TTC549 (cell line): ENCODE results near the gene TRAF6.
"Not testable (repeated sequence)": the region's sequence is repeated elsewhere in the genome, so short reads cannot be mapped to it uniquely, and the experiment has no call there.

Experiments used
- FAIRE-seq: peaks from 2 replicates; lab custom pipeline; 2012; peaks lifted over from hg19 to GRCh38; lab: Jason Lieb, UNC

Gene TRAF6, protein sequence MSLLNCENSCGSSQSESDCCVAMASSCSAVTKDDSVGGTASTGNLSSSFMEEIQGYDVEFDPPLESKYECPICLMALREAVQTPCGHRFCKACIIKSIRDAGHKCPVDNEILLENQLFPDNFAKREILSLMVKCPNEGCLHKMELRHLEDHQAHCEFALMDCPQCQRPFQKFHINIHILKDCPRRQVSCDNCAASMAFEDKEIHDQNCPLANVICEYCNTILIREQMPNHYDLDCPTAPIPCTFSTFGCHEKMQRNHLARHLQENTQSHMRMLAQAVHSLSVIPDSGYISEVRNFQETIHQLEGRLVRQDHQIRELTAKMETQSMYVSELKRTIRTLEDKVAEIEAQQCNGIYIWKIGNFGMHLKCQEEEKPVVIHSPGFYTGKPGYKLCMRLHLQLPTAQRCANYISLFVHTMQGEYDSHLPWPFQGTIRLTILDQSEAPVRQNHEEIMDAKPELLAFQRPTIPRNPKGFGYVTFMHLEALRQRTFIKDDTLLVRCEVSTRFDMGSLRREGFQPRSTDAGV

DNA sequence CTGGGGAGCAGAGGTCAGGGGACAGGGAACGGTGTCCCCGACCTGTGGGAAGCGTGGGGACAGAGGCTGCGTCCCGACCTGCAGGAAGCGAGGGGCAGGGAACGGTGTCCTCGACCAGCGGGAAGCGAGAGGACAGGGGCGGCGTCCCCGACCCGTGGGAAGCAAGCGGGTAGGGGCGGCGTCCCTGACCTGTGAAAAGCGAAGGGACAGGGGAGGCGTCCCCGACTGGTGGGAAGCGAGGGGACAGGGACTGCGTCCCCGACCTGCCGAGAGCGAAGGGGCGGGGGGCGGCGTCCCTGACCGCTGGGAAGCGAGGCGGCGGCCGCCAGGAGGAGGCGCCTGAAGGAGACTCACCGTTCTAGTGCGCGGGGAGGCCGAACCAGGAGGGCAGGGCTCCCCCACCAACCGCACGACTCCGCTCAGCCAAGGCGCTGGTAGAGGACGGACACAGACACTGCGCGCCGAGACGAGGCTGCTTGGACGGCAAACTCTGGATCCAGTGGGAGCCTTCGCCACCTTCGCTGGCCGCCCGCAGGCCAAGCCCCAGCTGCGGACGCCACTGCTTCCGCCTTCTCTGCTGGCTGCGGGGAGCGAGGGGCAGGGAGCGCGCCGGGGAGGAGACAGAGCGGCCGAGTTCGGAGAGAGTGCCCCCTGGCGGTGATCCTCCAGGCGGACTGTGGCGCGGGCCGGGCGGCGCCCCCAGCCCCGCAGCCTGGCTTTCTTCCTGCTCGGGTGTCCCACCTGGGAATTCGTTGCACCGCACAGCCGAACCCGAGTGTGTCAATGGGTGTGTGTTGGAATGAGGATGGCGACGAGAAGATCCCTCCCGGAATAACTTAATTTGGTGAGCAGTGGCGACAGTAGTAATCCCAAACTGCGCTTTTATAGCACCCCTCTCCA is at the start of gene TRAF6:
TRAF6 (minus strand) TSS at position 579 of the 900 bp plus-strand sequence. CDS start 8,757 bp downstream, outside the sequence.
- no peak for FAIRE-seq

DNA sequence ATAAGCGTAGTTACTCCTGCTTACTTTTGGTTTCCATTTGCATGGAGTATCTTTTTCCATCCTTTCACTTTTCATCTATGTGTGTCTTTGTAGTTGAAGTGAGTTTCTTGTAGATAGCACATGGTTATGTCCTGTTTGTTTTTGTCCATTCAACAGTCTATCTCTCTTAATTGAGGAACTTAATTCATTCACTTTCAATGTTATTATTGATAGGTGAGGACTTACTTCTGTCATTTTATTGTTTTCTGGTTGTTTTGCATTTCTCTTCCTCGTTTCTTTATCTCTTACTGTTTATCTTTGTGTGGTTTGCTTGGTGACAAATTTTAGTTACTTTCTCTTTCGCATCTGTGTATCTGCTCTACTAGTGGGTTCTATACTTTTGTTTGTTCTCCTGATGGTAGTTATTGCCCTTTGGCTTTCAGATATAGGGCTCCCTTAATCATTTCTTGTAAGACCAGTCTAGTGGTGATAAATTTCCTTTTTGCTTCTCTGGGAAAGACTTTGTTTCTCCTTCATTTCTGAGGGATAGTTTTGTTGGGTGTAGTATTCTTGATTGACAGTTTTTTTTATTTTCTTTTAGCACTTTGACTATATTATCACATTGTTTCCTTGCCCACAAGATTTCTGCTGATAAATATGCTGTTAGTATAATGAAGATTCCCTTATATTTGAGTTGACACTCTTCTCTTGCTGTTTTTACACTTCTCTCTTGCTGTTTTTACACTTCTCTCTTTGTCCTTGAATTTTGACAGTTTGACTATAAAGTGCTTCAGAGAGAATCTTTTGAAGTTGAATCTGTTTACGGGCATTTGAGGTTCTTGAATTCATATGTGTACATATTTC is 48.7 kb upstream of the TRAF6 start:
- FAIRE-seq = no peak

DNA sequence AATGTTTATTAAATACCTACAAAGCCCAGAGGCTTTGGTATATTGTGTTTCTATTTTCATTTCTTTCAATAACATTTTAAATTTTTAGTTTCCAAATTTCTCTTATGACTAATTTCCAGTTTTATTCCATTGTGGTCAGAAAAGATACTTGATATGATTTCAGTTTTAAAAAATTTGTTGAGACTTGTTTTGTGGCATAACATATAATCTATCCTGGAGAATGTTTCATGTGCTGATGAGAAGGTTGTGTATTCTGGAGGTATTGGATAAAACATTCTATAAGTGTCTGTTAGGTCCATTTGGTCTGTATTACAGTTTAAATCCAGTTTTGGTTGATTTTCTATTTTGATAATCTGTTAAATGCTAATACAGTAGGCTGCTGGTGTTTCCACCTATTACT is 47.9 kb upstream of the TRAF6 start:
- FAIRE-seq = no peak

DNA sequence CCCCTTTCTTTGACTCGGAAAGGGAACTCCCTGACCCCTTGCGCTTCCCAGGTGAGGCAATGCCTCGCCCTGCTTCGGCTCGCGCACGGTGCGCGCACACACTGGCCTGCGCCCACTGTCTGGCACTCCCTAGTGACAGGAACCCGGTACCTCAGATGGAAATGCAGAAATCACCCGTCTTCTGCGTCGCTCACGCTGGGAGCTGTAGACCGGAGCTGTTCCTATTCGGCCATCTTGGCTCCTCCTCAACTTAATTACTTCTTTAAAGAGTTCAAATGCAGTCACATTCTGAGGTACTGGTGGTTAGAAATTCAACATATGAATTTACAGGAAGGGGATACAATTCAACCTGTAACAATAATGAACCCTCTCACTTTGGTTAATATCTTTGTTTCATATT is 47.3 kb upstream of the TRAF6 start:
- FAIRE-seq = not testable (repeated sequence)

DNA sequence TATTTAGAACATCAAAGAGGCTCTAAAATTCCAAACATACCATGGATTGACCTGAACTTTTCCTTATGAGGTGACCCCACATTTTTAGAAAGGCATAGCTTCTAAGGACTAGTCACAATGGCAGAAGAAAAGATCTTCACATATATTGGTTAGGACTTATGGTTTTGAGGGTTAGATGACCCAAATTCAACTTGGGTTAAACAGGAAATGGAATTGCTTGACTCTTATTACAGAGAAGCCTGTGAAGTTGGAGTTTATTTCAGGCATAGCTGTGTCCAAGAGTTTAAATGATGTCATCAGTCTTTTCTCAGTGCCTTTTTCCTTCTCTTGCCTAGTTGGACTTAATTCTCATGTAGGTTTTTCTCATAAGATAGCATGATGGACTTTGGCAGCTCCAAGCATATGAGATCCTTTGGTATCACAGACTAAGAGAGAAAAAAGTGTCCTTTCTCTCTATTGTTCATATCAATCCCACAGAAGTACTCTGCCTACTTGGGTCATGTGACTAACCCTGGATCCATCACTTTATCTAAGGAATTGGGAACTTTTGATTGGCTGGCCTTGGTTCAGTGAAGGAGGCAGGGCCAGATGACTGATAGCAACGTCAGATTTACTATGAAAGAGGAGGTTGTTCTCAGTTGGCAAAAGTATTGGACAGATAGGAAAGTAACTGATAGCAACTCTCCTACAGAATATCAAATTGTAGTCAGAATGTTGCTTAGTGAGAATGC is 40.5 kb upstream of the TRAF6 start:
- no peak for FAIRE-seq

DNA sequence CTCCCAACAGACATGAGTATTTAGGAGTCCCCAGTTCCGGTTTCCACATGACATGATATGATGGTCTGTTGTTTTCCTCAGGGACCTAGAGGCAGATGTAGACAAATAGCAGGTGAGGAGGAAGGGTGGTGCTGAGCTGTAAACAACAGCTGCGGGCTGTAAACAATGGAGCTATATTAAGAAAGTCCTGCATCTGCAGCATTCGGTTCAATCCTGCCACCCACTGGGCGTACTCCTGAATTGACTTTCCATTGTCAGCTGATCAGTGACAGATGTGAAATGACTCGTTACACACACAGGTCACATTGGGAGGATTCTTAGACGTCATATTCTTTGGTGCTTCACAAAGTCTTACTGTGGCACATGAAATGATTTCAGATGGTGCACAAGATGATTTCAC is 30.9 kb upstream of the TRAF6 start:
- FAIRE-seq = no peak

DNA sequence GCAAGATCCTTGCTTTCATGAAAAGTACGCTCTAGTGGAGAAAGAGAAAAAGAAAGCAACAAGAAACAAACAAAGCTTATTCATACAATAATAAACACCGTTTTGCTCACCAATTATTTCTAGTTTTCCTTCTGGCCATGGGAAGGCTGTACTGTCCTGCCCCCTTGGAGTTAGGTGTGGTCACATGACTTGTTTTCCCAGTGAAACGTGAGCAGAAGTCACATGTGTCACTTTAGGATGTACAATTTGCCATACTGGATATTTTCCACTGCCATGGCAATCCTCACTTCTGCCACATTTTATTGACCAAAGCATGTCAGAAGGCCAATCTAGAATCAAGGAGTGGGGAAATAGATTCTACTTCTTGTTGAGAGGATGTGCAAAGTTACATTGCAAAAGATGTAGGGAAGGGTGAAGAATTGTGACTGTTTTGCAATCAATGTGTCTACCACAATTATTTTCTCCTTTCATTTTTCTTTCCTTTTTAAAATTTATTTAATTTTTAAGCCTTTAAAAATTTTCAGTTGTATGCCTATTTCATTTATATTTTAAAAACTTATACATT is 24.3 kb upstream of the TRAF6 start:
- FAIRE-seq = no peak

DNA sequence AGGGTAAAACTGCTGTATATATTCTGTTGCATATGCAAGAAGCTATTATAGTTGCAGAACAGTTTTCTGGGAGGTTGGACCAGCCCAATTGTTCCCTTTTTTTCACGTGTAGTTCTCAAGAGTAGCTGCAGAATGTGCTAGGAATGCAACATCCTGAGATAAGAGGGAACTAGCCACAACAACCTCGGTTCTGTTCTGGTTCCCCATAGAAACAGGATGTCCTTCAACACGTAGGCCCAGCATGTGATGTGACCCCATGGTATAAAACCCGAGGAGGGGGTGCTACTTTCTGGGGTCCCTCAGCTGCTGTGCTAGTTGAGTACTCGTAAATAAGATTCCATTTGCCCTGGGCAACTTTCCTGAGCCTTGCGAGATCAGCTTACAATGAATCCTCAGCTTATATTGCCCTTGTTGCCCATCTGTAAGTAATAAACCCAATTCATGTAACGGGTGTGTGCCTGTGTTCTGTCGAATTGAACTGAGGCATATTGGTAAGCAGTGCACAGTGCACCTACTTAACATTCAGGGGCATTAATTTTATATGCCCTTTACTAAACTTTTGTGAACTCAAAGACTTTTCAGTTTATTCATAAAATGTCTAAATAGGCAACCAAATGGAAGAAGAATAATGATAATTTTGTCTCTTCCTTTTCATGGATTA is 23.0 kb upstream of the TRAF6 start:
- FAIRE-seq = no peak

DNA sequence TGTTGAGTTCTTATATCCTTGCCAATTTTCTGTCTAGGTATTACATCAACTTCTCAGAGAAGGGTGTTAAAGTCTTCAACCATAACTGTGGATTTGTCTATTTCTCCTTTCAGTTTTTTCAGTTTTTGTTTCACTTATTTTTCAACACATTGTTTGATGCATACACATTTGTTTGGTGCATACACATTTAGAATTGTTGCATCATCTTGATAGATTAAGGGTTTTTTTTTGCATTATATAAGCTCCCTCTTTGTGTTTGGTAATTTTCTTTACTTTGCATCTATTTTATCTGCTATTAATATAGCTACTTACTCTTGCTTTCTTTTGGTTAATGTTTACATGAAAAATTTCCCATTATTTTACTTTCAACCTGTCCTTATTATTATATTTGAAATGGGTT is 20.8 kb upstream of the TRAF6 start:
- FAIRE-seq = no peak

DNA sequence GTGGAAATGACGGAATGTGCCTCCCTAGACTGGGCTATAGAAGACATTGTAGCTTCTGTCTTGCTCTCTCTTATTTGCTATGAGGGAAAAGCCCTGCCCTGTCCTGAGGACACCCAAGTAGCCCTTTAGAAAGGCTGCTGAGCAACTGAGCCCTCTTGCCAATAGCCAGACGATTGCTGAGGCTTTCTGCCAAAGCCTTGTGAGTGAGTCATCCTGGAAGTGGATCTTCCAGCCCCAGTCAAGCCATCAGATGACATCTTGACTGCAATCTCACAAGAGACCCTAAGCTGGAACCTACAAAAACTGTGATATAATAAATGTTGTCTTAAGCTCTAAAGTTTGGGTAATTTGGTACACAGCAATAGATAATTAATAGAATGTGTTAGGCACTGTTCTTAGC is 3.9 kb upstream of the TRAF6 start:
- FAIRE-seq = no peak

DNA sequence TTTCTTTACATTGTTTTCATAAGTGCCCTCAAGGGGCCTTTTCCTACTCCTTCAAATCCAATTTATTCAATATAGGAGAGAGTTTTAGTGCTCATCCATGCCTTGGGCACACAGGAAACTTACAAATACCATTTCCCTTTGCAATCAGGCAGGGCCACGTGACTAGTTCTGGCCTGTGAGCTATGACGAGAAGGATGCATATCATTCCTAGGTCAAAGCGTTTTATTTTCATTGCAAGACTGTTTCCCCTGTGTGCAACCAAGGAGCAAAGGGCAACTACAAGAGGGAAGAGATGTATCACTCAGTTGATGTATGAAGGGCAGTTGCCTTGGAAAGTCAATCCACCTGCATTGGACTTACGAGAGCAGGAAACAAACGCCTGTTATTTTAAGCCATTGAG is 1.9 kb upstream of the TRAF6 start:
- FAIRE-seq = no peak

DNA sequence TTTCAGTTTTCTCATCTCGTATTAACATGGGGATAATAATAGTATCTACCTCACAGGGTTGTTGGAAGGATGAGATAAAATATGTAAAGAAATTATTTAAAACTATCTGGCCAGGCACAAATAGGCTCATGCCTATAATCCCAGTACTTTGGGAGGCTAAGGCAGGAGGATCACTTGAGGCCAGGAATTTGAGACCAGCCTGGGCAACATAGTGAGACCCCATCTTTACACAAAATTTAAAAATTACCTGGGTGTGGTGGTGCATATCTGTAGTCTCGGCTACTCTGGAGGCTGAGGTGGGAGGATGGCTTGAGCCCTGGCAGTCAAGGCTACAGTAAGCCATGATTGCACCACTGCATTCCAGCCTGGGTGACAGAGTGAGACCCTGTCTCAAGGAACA is 990 bp upstream of the TRAF6 start:
- not testable (repeated sequence) for FAIRE-seq

DNA sequence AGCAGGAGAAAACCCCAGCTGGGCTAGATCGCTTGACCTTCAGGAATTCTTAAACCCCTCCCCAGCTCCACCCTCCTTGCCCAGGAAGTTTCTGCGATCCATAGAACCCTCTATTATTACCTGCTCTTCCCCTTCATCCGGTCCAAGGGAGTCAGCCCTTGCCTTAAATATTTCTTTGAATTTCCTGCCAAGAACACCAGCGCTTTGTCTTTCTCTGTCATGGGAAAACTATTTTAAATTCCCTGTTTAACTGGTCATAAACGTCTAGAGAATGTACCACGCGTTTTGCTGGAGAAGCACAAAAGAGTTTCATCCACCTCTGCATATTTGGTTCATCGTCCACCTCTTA is 496 bp upstream of the TRAF6 start:
- no peak for FAIRE-seq

DNA sequence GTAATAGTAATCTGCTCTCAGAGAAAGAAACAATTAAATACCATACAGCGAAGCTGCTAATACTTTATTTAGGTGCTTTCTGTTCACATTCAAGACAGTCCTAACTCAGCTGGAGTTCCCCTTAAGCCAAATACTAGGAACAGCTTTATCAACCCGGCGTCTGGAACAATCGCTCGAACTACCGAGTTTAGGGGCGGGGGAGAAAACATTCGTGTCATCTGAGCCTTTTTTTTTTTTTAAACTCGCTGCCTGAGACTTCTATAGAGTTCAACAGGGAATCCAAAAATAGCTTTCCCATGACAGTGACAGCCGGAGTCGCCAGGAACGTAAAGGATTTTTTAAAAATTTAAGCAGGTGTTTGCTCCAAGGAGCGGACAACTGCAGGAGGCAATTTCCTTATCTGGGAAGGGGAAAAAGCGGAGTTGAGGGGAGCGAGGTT is 852 bp downstream of the TRAF6 start:
- FAIRE-seq = no peak

DNA sequence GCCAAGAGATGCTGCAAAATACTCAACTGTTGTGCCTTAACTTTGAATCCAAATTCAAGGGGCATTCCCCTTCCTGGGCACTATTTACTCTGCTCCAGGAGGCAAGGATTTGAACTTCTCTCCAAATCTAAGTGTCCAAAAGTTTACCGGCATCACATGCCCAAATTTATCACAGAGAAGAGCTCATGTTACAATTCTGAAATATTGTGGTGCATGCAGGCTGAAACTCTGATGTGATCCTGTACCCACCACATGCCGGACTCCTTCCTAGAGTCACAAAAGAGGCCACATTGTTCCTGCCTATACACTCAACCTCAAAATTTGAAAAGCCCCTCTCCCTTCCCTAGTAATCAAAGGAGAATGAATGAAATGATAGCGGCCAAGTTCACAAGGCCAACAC is 1.3 kb downstream of the TRAF6 start:
- no peak for FAIRE-seq

DNA sequence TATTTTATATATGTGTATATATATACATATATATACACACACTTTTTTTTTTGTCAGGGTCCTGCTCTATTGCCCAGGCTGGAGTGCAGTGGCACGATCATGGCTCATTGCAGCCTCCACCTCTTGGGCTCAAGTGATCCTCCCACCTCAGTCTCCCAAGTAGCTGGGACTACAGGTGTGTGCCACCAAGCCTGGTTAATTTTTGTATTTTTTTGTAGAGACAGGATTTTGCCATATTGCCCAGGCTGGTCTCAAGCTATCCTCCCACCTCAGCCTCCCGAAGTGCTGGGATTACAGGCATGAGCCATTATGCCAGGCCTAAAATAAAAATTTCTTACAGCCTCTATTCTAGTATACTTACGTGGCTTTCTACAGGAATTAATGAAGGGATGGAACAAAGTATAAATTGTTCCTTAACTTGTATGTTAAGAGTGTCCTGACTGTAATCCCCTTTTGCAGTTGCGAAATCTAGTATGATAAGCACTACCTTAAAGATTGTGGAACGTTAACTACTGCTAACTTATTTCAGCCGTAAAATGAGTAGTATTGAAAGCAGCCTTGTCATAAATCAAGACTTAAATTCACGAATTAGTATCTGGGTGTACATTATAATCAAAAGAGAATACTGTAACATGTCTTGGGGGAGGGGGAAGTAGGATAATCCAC is 2.1 kb downstream of the TRAF6 start:
- FAIRE-seq = no peak

DNA sequence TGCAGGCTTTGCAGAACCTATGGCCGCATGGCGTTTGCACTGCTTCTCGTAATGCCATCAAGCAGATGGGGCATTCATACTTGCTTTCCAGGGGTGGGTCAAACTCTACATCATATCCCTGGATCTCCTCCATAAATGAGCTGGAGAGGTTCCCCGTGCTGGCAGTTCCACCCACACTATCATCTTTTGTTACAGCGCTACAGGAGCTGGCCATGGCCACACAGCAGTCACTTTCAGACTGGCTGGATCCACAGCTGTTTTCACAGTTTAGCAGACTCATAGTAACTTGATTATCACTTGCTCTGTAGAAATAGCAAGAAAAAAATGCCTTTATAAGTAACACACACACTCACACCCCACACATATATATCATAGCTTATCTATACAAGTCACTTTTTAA is 8.8 kb downstream of the TRAF6 start:
- FAIRE-seq = no peak

DNA sequence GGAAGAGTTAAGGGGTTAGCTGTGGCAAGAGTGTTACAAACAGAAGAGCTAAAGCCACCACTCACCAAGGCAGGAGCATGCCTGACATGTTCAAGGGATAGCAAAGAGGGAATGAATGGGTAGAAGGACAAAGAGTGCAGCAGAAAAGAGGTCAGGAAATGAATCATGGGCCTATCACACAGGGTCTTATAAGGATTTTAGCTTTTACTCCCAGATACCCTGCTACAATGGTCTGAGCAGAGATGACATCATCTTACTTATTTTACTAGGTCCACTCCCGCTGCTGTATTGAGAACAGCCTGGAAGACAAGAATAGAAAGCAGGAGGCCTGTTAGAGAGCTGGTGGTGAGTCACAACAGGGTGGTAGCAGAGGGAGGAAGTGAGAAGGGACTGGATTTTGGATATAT is 9.8 kb downstream of the TRAF6 start:
- FAIRE-seq = no peak

DNA sequence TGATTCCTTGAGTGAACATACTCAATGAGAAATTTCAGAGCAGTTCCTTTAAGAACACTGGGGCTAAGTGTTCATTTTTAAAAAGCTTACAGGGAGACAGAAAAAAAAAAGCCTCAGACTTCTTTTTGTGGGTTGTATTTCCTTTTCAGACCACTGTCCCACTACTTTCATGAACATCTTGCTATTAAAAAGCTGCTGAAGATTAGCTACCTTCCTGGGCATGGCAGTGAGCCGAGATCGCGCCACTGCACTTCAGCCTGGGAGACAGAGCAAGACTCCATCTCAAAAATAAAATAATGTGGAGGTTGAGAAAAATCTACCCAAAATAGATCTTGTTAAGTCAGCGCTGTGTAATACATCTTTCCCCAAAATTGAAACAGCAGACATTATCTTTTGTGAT is 10.8 kb downstream of the TRAF6 start:
- FAIRE-seq = no peak

DNA sequence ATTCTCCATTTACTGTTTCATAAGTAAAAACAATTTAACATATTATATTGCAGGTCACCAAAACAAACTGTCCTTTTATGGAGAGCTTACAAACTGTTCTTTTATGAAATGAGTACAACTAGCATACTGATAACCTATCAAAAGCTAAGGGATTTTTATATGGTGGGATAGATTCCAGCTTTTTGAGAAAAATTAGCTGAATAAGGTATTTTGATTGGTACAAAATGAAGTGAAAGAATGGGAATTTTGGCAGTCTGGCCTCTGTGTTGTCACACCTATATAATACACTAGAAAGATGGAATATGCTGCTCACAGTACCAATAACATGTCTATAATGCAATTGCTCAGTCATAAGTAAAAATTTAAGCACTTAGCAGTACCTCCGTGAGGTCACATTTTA is 11.4 kb downstream of the TRAF6 start:
- no peak for FAIRE-seq
